ENCODE results near the gene MYO9A. TPM values are rescaled to one million over a fixed set of nuclear protein-coding genes. Genes with fewer than 3 reads are reported as not detected.

MYO9A gene
- total RNA-seq, 1 experiment from 2014 or later: 21.4 TPM

DNA sequence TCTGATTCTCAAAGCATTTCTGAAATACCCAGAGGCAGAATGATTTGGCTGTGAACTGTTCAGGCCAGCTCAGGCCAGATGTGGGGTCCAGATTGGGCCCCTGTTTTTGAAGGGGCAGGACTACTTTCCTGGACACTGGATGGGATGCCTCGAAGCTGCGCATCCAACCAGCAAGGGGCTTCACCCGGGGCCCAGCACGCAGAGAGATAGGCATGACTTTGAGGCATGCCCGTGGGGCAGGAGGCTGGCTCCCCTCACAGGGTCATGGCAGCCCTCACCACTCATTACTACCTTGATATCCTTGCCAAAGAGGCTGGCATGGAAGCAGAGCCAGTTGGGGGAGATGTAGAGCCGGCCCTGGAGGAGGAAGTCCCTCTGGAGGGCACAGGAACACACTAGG lies 49.5 kb upstream of the MYO9A start:
- H3K4me3 Mint-ChIP-seq: no peak overlapping the region

More for the DNA sequence above, 49.5 kb upstream of the MYO9A start:
- Histone ChIP-seq H3K4me1 (ENCODE audit: insufficient read depth, low read length) (no peaks in the 10 kb centered on the region; the same call in 1 of the 2 replicates), H3K23me2 (ENCODE audit: insufficient read length, low read depth, low read length, poor library complexity, severe bottlenecking) (no peaks in the 10 kb centered on the region), H4K20me1 (ENCODE audit: control insufficient read depth, insufficient read depth, insufficient read length) (no peaks in the 10 kb centered on the region), H3K79me2 (ENCODE audit: insufficient read depth, low read length) (no peaks in the 10 kb centered on the region), H4K91ac (ENCODE audit: insufficient read length, low read depth, low read length) (no peak overlapping the region), H3T11ph (ENCODE audit: low read length) (no peak overlapping the region), H2BK20ac (ENCODE audit: low read depth, low read length, poor library complexity, severe bottlenecking) (no peak overlapping the region), H2BK5ac (ENCODE audit: insufficient read length, low read length) (no peak overlapping the region), H3K4me2 (ENCODE audit: insufficient read depth, insufficient read length, low read length) (no peak overlapping the region), H3K79me1 (ENCODE audit: insufficient read depth, low read depth, low read length, poor library complexity, severe bottlenecking) (no peaks in the 10 kb centered on the region), H3K9me3 (ENCODE audit: control insufficient read depth, low read depth, low read length) (no peaks in the 10 kb centered on the region), H2AFZ (ENCODE audit: low read length) (no peak overlapping the region), H2BK12ac (ENCODE audit: insufficient read length, low read depth, low read length) (no peak overlapping the region), H2BK15ac (ENCODE audit: low read depth, low read length) (no peak overlapping the region), H2AK5ac (ENCODE audit: insufficient read length, low read length) (no peak overlapping the region), H3K4ac (ENCODE audit: low read depth, low read length) (no peak overlapping the region), H3K14ac (ENCODE audit: insufficient read depth, low read length) (no peak overlapping the region; the same call in 1 of the 2 replicates), H3K23ac (ENCODE audit: insufficient read length, low read depth, low read length) (no peak overlapping the region), H3K27ac (ENCODE audit: insufficient read length, low read depth, low read length) (no peak overlapping the region), H3K18ac (ENCODE audit: insufficient read length, low read depth, low read length) (no peak overlapping the region), H3K9ac (ENCODE audit: extremely low read depth, insufficient read length, low read length) (no peak overlapping the region), H4K5ac (ENCODE audit: insufficient read length, low read depth, low read length) (no peak overlapping the region), H3K56ac (ENCODE audit: insufficient read length, low read depth, low read length) (no peak overlapping the region), H3K27me3 (ENCODE audit: insufficient read depth, low read length) (no peaks in the 10 kb centered on the region), H4K8ac (replicated peaks; ENCODE audit: insufficient read length, low read depth, low read length) (no peak overlapping the region), H2BK120ac (ENCODE audit: low read depth, low read length, poor library complexity, severe bottlenecking) (no peak overlapping the region)
- H3K9me3 Mint-ChIP-seq: no peaks in the 10 kb centered on the region; a peak in 1 of 5 replicates
- no peak for DNase-seq
- TF ChIP-seq, protein P1, sequence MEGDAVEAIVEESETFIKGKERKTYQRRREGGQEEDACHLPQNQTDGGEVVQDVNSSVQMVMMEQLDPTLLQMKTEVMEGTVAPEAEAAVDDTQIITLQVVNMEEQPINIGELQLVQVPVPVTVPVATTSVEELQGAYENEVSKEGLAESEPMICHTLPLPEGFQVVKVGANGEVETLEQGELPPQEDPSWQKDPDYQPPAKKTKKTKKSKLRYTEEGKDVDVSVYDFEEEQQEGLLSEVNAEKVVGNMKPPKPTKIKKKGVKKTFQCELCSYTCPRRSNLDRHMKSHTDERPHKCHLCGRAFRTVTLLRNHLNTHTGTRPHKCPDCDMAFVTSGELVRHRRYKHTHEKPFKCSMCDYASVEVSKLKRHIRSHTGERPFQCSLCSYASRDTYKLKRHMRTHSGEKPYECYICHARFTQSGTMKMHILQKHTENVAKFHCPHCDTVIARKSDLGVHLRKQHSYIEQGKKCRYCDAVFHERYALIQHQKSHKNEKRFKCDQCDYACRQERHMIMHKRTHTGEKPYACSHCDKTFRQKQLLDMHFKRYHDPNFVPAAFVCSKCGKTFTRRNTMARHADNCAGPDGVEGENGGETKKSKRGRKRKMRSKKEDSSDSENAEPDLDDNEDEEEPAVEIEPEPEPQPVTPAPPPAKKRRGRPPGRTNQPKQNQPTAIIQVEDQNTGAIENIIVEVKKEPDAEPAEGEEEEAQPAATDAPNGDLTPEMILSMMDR (conservative IDR thresholded peaks at IDR 0.05): no peak
- WGBS (ENCODE audit: extremely low coverage, insufficient read length, low lambda C conversion rate): no CpG with 5 or more reads among the region's 6 CpGs
- H3K36me3 Mint-ChIP-seq (ENCODE audit: insufficient read depth in 1 of 3, low read depth in 3 of 3): no peaks in the 10 kb centered on the region
- peaks cover 10 to 12% of the 10 kb centered on the region in 2 experiments for H3K4me1 Mint-ChIP-seq
- no peaks in the 10 kb centered on the region; the same call in 1 of the 2 replicates for H3K27me3 Mint-ChIP-seq (ENCODE audit: low read depth)
- H3K27ac Mint-ChIP-seq: no peak overlapping the region
